H1 (cell line): ENCODE results near the gene SMIM35. TPM values are rescaled to one million over a fixed set of nuclear protein-coding genes. Genes with fewer than 3 reads are reported as not detected.

Source experiments
- CBX5 ChIP-seq: fragments of 300-800, 300-1000 bp; sonication (generic); IDR thresholded peaks from 2 replicates; pipeline ENCODE4 v1.7.1; 2016; ENCODE audit warnings: antibody characterized with exemption, low read length, low read depth
- EGR1 ChIP-seq: IDR thresholded peaks from 2 replicates; pipeline ENCODE4 v1.6.1; 2011; ENCODE audit warnings: low read depth, low read length, borderline replicate concordance
- JUND ChIP-seq: IDR thresholded peaks from 2 replicates; pipeline ENCODE4 v1.6.1; 2011; ENCODE audit warnings: mild to moderate bottlenecking, improper control_type of control experiment, low read length
- SIN3A ChIP-seq, 2 experiments: IDR thresholded peaks in 1 of 2; conservative IDR thresholded peaks in 1 of 2; 2 replicates each; pipeline ENCODE4 v1.6.1; 2011 to 2012; ENCODE audit warnings: low read length in 2 of 2, improper control_type of control experiment in 1 of 2, low read depth in 1 of 2, mild to moderate bottlenecking in 1 of 2
- TAF1 ChIP-seq: IDR thresholded peaks from 2 replicates; pipeline ENCODE4 v1.6.1; 2011; ENCODE audit warnings: mild to moderate bottlenecking, low read depth, low read length
- TEAD4 ChIP-seq: IDR thresholded peaks from 2 replicates; pipeline ENCODE4 v1.6.1; 2012; ENCODE audit warnings: low read depth, low read length, inconsistent platforms, mixed read lengths
- YY1 ChIP-seq: IDR thresholded peaks from 2 replicates; pipeline ENCODE4 v1.6.1; 2011; ENCODE audit warnings: low read depth, mild to moderate bottlenecking, low read length
- ZNF274 ChIP-seq: IDR thresholded peaks from 2 replicates; pipeline ENCODE4 v1.7.0; 2012; ENCODE audit warnings: low read length, borderline replicate concordance; ENCODE audit errors: extremely low read depth
- polyA plus RNA-seq, 7 experiments: library from polyadenylated mRNA; depleted of rRNA in 3 of 7; stranded (reverse) in 5 of 7; unstranded in 2 of 7; fragments of >200 nt in 5 of 7; fragments of 200-250 nt in 2 of 7; gene quantifications; 1 replicate in 5 of 7; 2 replicates in 1 of 7; 4 replicates in 1 of 7; pipeline versions ENCODE4 v1.2.1 to v1.2.3, GENCODE V29; 2011 to 2013; ENCODE audit warnings: missing spikeins in 2 of 7, mixed read lengths in 2 of 7
- total RNA-seq: library from RNA; stranded (reverse); fragmentation: NEBNext Ultra II Directional; extraction: Animal tissue kit (Norgen Biotek cat#: 25700); gene quantifications from 2 replicates; pipeline ENCODE4 v1.2.1, GENCODE V29; 2021
- TF ChIP-seq, protein P1 (sequence below): fragments of 300-600 bp; sonication (generic); IDR thresholded peaks from 2 replicates; pipeline ENCODE4 v1.7.1; 2012; ENCODE audit warnings: low read length, moderate library complexity, mild to moderate bottlenecking, inconsistent platforms; ENCODE audit not compliant: insufficient replicate concordance

SMIM35 gene
- total and polyA plus RNA-seq, 2 of the 8 experiments (the other 6 are each of a cell fraction or from before 2014, with no cell fraction given): not detected

DNA sequence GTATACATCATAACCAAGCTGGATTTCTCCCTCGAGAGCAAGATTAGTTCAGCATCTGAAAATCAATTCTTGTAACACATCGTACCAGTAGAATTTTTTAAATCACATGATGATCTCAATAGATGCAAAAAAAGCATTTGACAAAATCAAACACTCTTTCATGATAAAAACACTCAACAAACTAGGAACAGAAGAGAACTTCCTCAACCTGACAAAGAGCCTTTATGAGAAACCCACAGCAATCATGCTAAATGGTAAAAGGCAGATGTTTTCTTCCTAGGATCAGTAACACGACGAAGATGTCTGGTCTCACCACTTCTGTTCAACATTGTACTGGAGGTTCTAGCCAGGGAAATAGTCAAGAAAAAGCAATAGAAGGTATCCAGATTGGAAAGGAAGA lies 44.0 kb downstream of the SMIM35 start (continued):
- TF ChIP-seq, protein P1, sequence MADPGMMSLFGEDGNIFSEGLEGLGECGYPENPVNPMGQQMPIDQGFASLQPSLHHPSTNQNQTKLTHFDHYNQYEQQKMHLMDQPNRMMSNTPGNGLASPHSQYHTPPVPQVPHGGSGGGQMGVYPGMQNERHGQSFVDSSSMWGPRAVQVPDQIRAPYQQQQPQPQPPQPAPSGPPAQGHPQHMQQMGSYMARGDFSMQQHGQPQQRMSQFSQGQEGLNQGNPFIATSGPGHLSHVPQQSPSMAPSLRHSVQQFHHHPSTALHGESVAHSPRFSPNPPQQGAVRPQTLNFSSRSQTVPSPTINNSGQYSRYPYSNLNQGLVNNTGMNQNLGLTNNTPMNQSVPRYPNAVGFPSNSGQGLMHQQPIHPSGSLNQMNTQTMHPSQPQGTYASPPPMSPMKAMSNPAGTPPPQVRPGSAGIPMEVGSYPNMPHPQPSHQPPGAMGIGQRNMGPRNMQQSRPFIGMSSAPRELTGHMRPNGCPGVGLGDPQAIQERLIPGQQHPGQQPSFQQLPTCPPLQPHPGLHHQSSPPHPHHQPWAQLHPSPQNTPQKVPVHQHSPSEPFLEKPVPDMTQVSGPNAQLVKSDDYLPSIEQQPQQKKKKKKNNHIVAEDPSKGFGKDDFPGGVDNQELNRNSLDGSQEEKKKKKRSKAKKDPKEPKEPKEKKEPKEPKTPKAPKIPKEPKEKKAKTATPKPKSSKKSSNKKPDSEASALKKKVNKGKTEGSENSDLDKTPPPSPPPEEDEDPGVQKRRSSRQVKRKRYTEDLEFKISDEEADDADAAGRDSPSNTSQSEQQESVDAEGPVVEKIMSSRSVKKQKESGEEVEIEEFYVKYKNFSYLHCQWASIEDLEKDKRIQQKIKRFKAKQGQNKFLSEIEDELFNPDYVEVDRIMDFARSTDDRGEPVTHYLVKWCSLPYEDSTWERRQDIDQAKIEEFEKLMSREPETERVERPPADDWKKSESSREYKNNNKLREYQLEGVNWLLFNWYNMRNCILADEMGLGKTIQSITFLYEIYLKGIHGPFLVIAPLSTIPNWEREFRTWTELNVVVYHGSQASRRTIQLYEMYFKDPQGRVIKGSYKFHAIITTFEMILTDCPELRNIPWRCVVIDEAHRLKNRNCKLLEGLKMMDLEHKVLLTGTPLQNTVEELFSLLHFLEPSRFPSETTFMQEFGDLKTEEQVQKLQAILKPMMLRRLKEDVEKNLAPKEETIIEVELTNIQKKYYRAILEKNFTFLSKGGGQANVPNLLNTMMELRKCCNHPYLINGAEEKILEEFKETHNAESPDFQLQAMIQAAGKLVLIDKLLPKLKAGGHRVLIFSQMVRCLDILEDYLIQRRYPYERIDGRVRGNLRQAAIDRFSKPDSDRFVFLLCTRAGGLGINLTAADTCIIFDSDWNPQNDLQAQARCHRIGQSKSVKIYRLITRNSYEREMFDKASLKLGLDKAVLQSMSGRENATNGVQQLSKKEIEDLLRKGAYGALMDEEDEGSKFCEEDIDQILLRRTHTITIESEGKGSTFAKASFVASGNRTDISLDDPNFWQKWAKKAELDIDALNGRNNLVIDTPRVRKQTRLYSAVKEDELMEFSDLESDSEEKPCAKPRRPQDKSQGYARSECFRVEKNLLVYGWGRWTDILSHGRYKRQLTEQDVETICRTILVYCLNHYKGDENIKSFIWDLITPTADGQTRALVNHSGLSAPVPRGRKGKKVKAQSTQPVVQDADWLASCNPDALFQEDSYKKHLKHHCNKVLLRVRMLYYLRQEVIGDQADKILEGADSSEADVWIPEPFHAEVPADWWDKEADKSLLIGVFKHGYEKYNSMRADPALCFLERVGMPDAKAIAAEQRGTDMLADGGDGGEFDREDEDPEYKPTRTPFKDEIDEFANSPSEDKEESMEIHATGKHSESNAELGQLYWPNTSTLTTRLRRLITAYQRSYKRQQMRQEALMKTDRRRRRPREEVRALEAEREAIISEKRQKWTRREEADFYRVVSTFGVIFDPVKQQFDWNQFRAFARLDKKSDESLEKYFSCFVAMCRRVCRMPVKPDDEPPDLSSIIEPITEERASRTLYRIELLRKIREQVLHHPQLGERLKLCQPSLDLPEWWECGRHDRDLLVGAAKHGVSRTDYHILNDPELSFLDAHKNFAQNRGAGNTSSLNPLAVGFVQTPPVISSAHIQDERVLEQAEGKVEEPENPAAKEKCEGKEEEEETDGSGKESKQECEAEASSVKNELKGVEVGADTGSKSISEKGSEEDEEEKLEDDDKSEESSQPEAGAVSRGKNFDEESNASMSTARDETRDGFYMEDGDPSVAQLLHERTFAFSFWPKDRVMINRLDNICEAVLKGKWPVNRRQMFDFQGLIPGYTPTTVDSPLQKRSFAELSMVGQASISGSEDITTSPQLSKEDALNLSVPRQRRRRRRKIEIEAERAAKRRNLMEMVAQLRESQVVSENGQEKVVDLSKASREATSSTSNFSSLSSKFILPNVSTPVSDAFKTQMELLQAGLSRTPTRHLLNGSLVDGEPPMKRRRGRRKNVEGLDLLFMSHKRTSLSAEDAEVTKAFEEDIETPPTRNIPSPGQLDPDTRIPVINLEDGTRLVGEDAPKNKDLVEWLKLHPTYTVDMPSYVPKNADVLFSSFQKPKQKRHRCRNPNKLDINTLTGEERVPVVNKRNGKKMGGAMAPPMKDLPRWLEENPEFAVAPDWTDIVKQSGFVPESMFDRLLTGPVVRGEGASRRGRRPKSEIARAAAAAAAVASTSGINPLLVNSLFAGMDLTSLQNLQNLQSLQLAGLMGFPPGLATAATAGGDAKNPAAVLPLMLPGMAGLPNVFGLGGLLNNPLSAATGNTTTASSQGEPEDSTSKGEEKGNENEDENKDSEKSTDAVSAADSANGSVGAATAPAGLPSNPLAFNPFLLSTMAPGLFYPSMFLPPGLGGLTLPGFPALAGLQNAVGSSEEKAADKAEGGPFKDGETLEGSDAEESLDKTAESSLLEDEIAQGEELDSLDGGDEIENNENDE: no peak
- no peak for TF ChIP-seq SIN3A (conservative IDR thresholded peaks at IDR 0.05 in 1 of 2, IDR thresholded peaks at IDR 0.05 in 1 of 2; ENCODE audit: low read depth in 1 of 2, low read length in 2 of 2)
- no peak for TF ChIP-seq YY1
- no peak for TF ChIP-seq JUND
- TF ChIP-seq EGR1: no peak
- TF ChIP-seq TEAD4: no peak
- TF ChIP-seq TAF1: no peak
- TF ChIP-seq ZNF274: no peak
- no peak for TF ChIP-seq CBX5
